ENCODE measurements around the gene LRRC27. TPM values are rescaled to one million over a fixed set of nuclear protein-coding genes. Genes with fewer than 3 reads are reported as not detected.

Gene LRRC27
- total and polyA plus RNA-seq, 2 of the 4 experiments (the other 2 are of a cell fraction) = 3.8 to 5.3 TPM

DNA sequence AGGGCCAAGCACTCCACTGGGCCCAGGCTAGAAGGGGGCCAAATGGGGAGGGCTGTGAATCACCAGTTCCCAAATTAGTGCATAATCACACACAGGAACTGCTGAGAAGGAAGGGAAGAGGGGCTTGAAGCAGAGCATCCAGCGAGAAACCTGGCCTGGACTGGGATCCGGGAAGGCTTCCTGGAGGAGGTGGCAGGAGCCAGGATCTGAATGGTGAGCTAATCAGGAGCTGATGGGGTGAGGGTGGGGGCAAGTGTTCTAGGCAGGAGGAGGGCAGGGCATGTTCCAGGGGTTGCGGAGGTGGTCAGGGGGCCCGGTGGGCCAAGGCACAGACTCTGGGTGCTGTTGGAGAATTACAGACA is 77.7 kb downstream of the LRRC27 start:
- no TSS peak for BruUV-seq (replicated peaks)
- Histone ChIP-seq H4K8ac (ENCODE audit: low read depth in 2 of 2, low read length in 2 of 2) (no peak overlapping the region), H3K4me2 (ENCODE audit: low read depth, low read length) (no peak overlapping the region), H3K56ac (ENCODE audit: extremely low read depth, insufficient read depth, low read length) (no peak overlapping the region), H2AK5ac (ENCODE audit: low read depth, low read length) (no peak overlapping the region), H3K18ac (ENCODE audit: low read depth, low read length) (no peak overlapping the region), H2BK20ac (ENCODE audit: low read depth, low read length) (no peak overlapping the region), H3K4me3 (ENCODE audit: insufficient read depth, low read depth, low read length) (no peak overlapping the region), H4K20me1 (ENCODE audit: insufficient read depth, low read length) (0 out of 2 replicates have a peak, but pooled peaks cover 7% of the 10 kb centered on the region), H3K9me1 (ENCODE audit: insufficient read depth, low read length) (peaks cover 2% of the 10 kb centered on the region; the same call in 1 of the 2 replicates), H2BK15ac (ENCODE audit: low read depth, low read length) (no peak overlapping the region), H3K36me3 (ENCODE audit: control insufficient read depth, insufficient read depth, low read length) (peaks cover 18% of the 10 kb centered on the region; the same call in 1 of the 2 replicates), H3K23ac (ENCODE audit: low read depth, low read length) (no peak overlapping the region), H3K79me1 (ENCODE audit: low read depth in 1 of 2, low read length in 2 of 2) (peaks cover 0 to 16% of the 10 kb centered on the region in 2 experiments; a peak in 3 of 4 replicates), H3K27me3 (ENCODE audit: control insufficient read depth, insufficient read depth, low read length) (no peaks in the 10 kb centered on the region), H2AK9ac (replicated peaks; ENCODE audit: low read depth, low read length, poor library complexity) (no peak overlapping the region), H2AFZ (replicated peaks; ENCODE audit: low read length, poor library complexity) (no peak overlapping the region), H3K27ac (ENCODE audit: insufficient read depth, low read length) (no peak overlapping the region), H2BK5ac (ENCODE audit: low read depth, low read length, poor library complexity, severe bottlenecking) (no peak overlapping the region), H3K9me3 (ENCODE audit: control insufficient read depth, insufficient read depth, low read length) (no peaks in the 10 kb centered on the region), H3K4me1 (ENCODE audit: control insufficient read depth, insufficient read depth, low read length) (peaks cover 6% of the 10 kb centered on the region; the same call in 1 of the 2 replicates), H2BK120ac (ENCODE audit: low read depth, low read length) (no peak overlapping the region), H4K5ac (ENCODE audit: low read depth, low read length) (no peak overlapping the region), H3K14ac (replicated peaks; ENCODE audit: low read depth, low read length) (no peak overlapping the region), H4K91ac (ENCODE audit: insufficient read depth, low read depth, low read length) (no peak overlapping the region), H3K9ac (ENCODE audit: low read depth, low read length) (no peak overlapping the region), H3K4ac (ENCODE audit: low read depth, low read length) (no peak overlapping the region)
- ChIA-PET POLR2A (ENCODE audit: unreplicated experiment) (no interaction called here), CTCF (interaction anchor here (0.6 kb wide), 1 partner anchor 90 kb away, joined by 4 read pairs; no protein-coding TSS in a partner anchor)
- ATAC-seq (ENCODE audit: low read depth) (no peak), DNase-seq (no peak)
- in situ Hi-C loops (cut with MboI; ENCODE audit: low sequenced_read_pairs) (no loop called here), intact Hi-C loops (cut with micrococcal nuclease) (no loop called here), dilution Hi-C loops (cut with HindIII; ENCODE audit: low sequenced_read_pairs, unreplicated experiment) (no loop called here)
- WGBS, 2 experiments (ENCODE audit: extremely low coverage in 2 of 2, insufficient read length in 1 of 2) = 100% methylated on average over 2 of the region's 4 CpGs; no CpG with 5 or more reads in 1 of the 2 experiments
- TF ChIP-seq RAD21 (IDR thresholded peaks at IDR 0.05; ENCODE audit: low read length) (no peak), MAZ (IDR thresholded peaks at IDR 0.05; ENCODE audit: borderline replicate concordance, low read depth, low read length) (no peak), MXI1 (IDR thresholded peaks at IDR 0.05; ENCODE audit: borderline replicate concordance, low read depth, low read length) (no peak), POLR2A (IDR thresholded peaks at IDR 0.05; ENCODE audit: low read depth, low read length) (no peak), NFE2L2 (IDR thresholded peaks at IDR 0.05; ENCODE audit: low read depth, low read length) (no peak), CEBPB (IDR thresholded peaks at IDR 0.05; ENCODE audit: low read depth, low read length) (no peak), CHD1 (IDR thresholded peaks at IDR 0.05; ENCODE audit: low read depth, low read length) (no peak), RFX5 (IDR thresholded peaks at IDR 0.05; ENCODE audit: low read depth, low read length) (no peak), RCOR1 (IDR thresholded peaks at IDR 0.05; ENCODE audit: insufficient replicate concordance, low read length) (no peak), SMC3 (IDR thresholded peaks at IDR 0.05; ENCODE audit: low read depth, low read length) (no peak), BHLHE40 (IDR thresholded peaks at IDR 0.05; ENCODE audit: low read depth, low read length) (no peak), MAFK (IDR thresholded peaks at IDR 0.05; ENCODE audit: low read depth, low read length) (no peak), FOS (IDR thresholded peaks at IDR 0.05; ENCODE audit: low read depth, low read length) (no peak)
- TF ChIP-seq, protein P1, sequence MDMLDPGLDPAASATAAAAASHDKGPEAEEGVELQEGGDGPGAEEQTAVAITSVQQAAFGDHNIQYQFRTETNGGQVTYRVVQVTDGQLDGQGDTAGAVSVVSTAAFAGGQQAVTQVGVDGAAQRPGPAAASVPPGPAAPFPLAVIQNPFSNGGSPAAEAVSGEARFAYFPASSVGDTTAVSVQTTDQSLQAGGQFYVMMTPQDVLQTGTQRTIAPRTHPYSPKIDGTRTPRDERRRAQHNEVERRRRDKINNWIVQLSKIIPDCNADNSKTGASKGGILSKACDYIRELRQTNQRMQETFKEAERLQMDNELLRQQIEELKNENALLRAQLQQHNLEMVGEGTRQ (IDR thresholded peaks at IDR 0.05; ENCODE audit: low read depth, low read length) = no peak
- TF ChIP-seq, protein P2, sequence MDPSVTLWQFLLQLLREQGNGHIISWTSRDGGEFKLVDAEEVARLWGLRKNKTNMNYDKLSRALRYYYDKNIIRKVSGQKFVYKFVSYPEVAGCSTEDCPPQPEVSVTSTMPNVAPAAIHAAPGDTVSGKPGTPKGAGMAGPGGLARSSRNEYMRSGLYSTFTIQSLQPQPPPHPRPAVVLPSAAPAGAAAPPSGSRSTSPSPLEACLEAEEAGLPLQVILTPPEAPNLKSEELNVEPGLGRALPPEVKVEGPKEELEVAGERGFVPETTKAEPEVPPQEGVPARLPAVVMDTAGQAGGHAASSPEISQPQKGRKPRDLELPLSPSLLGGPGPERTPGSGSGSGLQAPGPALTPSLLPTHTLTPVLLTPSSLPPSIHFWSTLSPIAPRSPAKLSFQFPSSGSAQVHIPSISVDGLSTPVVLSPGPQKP (IDR thresholded peaks at IDR 0.05; ENCODE audit: borderline replicate concordance, low read depth, low read length) = no peak
- TF ChIP-seq, protein P3, sequence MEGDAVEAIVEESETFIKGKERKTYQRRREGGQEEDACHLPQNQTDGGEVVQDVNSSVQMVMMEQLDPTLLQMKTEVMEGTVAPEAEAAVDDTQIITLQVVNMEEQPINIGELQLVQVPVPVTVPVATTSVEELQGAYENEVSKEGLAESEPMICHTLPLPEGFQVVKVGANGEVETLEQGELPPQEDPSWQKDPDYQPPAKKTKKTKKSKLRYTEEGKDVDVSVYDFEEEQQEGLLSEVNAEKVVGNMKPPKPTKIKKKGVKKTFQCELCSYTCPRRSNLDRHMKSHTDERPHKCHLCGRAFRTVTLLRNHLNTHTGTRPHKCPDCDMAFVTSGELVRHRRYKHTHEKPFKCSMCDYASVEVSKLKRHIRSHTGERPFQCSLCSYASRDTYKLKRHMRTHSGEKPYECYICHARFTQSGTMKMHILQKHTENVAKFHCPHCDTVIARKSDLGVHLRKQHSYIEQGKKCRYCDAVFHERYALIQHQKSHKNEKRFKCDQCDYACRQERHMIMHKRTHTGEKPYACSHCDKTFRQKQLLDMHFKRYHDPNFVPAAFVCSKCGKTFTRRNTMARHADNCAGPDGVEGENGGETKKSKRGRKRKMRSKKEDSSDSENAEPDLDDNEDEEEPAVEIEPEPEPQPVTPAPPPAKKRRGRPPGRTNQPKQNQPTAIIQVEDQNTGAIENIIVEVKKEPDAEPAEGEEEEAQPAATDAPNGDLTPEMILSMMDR (conservative IDR thresholded peaks at IDR 0.05; ENCODE audit: low read depth, low read length) = no peak
